Kidney tubule cell (primary cell): ENCODE results near the gene RAB29.

ENCODE experiments used
- DNase-seq: peaks from one replicate; pipeline ENCODE4 v3.0.0-alpha.2; 2018; ENCODE audit warnings: low spot score

Gene RAB29

GRCh38 chr1:205763980-205764379 is 11.3 kb downstream of the RAB29 start:
- no peak for DNase-seq

GRCh38 chr1:205760606-205761005 is 14.7 kb downstream of the RAB29 start:
- no peak for DNase-seq

GRCh38 chr1:205756552-205756951 is 18.7 kb downstream of the RAB29 start:
- DNase-seq: no peak

- DNase-seq: no peak
These were observed 20.4 kb downstream of the RAB29 start for GRCh38 chr1:205754857-205755256.

GRCh38 chr1:205751036-205751651 is 24.1 kb downstream of the RAB29 start:
- no peak for DNase-seq

GRCh38 chr1:205750138-205751035 is 24.9 kb downstream of the RAB29 start, which contains the start of gene NUCKS1:
Gene NUCKS1 (minus strand): TSS chr1:205750182. CDS start chr1:205749973, 209 bp downstream.
- peak; percentile 100 for DNase-seq

GRCh38 chr1:205749234-205750137 is 25.8 kb downstream of the RAB29 start:
- DNase-seq: peak; percentile 97

GRCh38 chr1:205748403-205749233 is 26.7 kb downstream of the RAB29 start:
- peak; percentile 44 for DNase-seq

GRCh38 chr1:205746757-205747412 is 28.4 kb downstream of the RAB29 start:
- no peak for DNase-seq

GRCh38 chr1:205744403-205744802 is 30.9 kb downstream of the RAB29 start:
- DNase-seq: no peak

- DNase-seq: no peak
These were observed 31.3 kb downstream of the RAB29 start for GRCh38 chr1:205743977-205744376.

- no peak for DNase-seq
These were observed 33.6 kb downstream of the RAB29 start for GRCh38 chr1:205741681-205742080.

GRCh38 chr1:205739348-205740160 is 35.7 kb downstream of the RAB29 start:
- no peak for DNase-seq

GRCh38 chr1:205735218-205735617 is 40.1 kb downstream of the RAB29 start:
- DNase-seq: no peak

- DNase-seq: no peak
These were observed 41.7 kb downstream of the RAB29 start for GRCh38 chr1:205733438-205734175.

- DNase-seq: no peak
These were observed 45.2 kb downstream of the RAB29 start for GRCh38 chr1:205729945-205730610.

GRCh38 chr1:205726619-205727125 is 48.6 kb downstream of the RAB29 start:
- no peak for DNase-seq

GRCh38 chr1:205725514-205725913 is 49.8 kb downstream of the RAB29 start:
- no peak for DNase-seq
